ENCODE data around the gene THRB. TPM values are rescaled to one million over a fixed set of nuclear protein-coding genes. Genes with fewer than 3 reads are reported as not detected.

Gene THRB
- total and polyA plus RNA-seq, 10 donors: 1.00 to 26.6 (median 16.2) TPM

DNA sequence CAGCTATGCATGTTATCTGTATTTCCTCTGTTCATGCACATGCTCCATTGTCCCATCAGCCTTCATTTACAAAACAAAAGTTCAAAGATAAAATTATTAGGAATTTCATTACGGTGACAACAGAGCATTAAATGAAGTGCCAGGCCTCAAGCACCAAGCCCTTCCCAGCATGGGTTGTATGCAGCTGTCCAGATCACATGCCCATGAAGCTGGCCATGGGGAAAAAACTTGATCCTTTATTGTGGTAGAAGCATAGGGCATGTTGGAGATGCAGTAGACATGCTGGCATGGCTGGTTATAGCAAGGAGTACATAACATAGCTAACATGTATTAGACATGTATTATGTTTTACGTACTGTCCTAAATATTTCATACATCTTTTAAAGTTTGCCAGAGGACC is 4.1 kb upstream of the THRB start:
- WGBS, 5 donors: 91 to 100% (median 97%) methylated on average over 2 of the region's 2 CpGs
- no peak overlapping the region for H3K27ac ChIP-seq
- intact Hi-C loops (cut with DNase I; ENCODE audit: low total_unique reads): no loop called here
- H3K9me3 ChIP-seq: no peaks in the 10 kb centered on the region
- no peaks in the 10 kb centered on the region for H3K36me3 ChIP-seq
- TF ChIP-seq POLR2AphosphoS5 (IDR thresholded peaks at IDR 0.05) (no peak), POLR2A (IDR thresholded peaks at IDR 0.05) (no peak)
- TF ChIP-seq, protein P1, sequence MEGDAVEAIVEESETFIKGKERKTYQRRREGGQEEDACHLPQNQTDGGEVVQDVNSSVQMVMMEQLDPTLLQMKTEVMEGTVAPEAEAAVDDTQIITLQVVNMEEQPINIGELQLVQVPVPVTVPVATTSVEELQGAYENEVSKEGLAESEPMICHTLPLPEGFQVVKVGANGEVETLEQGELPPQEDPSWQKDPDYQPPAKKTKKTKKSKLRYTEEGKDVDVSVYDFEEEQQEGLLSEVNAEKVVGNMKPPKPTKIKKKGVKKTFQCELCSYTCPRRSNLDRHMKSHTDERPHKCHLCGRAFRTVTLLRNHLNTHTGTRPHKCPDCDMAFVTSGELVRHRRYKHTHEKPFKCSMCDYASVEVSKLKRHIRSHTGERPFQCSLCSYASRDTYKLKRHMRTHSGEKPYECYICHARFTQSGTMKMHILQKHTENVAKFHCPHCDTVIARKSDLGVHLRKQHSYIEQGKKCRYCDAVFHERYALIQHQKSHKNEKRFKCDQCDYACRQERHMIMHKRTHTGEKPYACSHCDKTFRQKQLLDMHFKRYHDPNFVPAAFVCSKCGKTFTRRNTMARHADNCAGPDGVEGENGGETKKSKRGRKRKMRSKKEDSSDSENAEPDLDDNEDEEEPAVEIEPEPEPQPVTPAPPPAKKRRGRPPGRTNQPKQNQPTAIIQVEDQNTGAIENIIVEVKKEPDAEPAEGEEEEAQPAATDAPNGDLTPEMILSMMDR (IDR thresholded peaks at IDR 0.05 in 8 of 11, conservative IDR thresholded peaks at IDR 0.05 in 3 of 11): no peak
- H3K27me3 ChIP-seq (replicated peaks in 1 of 7): peaks cover 0 to 31% (median 12%) of the 10 kb centered on the region in 7 donors
- DNase-seq: no peak
- no peak overlapping the region for H3K4me3 ChIP-seq
- peaks cover 2 to 47% (median 25%) of the 10 kb centered on the region in 6 donors for H3K4me1 ChIP-seq

DNA sequence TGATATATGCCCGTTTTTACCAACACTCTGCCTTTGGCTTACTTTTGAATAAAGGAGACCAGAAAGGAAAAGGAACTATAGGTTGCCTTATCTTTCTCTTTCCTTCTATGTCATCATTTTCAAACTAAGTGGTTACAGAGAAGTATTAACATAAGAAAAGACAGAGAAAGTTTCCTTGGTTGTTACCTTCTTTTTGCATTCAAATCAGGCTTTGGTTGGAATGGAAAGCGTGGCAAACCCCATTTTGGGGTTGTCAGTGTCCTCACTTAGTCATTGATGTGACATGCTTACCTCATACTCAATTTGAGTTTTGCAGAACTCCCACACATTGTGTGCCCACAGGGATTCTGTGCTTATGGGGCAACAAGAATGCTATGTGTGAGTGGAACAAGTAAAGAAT is 3.7 kb upstream of the THRB start:
- TF ChIP-seq POLR2A (IDR thresholded peaks at IDR 0.05): no peak
- TF ChIP-seq POLR2AphosphoS5 (IDR thresholded peaks at IDR 0.05): no peak
- TF ChIP-seq, protein P1 (IDR thresholded peaks at IDR 0.05 in 8 of 11, conservative IDR thresholded peaks at IDR 0.05 in 3 of 11): no peak
- no peaks in the 10 kb centered on the region for H3K9me3 ChIP-seq
- peaks cover 2 to 47% (median 21%) of the 10 kb centered on the region in 6 donors for H3K4me1 ChIP-seq
- H3K36me3 ChIP-seq: no peaks in the 10 kb centered on the region
- WGBS, 5 donors: 56 to 70% (median 65%) methylated on average over 2 of the region's 2 CpGs
- intact Hi-C loops (cut with DNase I; ENCODE audit: low total_unique reads): no loop called here
- H3K27me3 ChIP-seq (replicated peaks in 1 of 7): peaks cover 0 to 35% (median 12%) of the 10 kb centered on the region in 7 donors
- no peak overlapping the region for H3K27ac ChIP-seq
- no peak overlapping the region for H3K4me3 ChIP-seq
- DNase-seq: no peak

DNA sequence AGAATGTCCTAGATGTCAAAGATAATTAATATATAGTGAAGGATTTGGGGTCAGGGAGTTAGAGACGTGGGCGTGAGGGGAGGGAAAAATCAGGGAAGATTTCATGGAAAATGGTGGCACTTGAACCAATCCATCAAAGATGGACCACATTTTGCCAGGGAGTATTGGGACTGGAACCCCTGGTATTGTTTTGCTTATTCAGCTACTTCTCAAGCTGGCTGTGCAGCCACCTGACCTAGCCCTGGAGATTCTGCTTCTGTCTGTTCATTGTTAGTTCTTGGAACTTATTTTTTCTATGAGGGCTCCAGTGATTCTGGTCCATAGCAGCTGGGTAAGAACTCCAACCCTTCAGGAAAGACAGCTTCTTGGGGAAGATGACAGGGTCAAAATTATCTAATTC is 3.3 kb upstream of the THRB start:
- intact Hi-C loops (cut with DNase I; ENCODE audit: low total_unique reads): no loop called here
- H3K4me1 ChIP-seq: peaks cover under 1 to 47% (median 18%) of the 10 kb centered on the region in 6 donors
- H3K9me3 ChIP-seq: no peaks in the 10 kb centered on the region
- DNase-seq: no peak
- TF ChIP-seq POLR2A (IDR thresholded peaks at IDR 0.05) (no peak), POLR2AphosphoS5 (IDR thresholded peaks at IDR 0.05) (no peak)
- TF ChIP-seq, protein P1 (IDR thresholded peaks at IDR 0.05 in 8 of 11, conservative IDR thresholded peaks at IDR 0.05 in 3 of 11): no peak
- H3K4me3 ChIP-seq: no peak overlapping the region
- no peaks in the 10 kb centered on the region for H3K36me3 ChIP-seq
- no peak overlapping the region for H3K27ac ChIP-seq
- peaks cover 0 to 39% (median 12%) of the 10 kb centered on the region in 7 donors for H3K27me3 ChIP-seq (replicated peaks in 1 of 7)
- 88 to 99% (median 92%) methylated on average over 2 of the region's 2 CpGs for WGBS, 5 donors

DNA sequence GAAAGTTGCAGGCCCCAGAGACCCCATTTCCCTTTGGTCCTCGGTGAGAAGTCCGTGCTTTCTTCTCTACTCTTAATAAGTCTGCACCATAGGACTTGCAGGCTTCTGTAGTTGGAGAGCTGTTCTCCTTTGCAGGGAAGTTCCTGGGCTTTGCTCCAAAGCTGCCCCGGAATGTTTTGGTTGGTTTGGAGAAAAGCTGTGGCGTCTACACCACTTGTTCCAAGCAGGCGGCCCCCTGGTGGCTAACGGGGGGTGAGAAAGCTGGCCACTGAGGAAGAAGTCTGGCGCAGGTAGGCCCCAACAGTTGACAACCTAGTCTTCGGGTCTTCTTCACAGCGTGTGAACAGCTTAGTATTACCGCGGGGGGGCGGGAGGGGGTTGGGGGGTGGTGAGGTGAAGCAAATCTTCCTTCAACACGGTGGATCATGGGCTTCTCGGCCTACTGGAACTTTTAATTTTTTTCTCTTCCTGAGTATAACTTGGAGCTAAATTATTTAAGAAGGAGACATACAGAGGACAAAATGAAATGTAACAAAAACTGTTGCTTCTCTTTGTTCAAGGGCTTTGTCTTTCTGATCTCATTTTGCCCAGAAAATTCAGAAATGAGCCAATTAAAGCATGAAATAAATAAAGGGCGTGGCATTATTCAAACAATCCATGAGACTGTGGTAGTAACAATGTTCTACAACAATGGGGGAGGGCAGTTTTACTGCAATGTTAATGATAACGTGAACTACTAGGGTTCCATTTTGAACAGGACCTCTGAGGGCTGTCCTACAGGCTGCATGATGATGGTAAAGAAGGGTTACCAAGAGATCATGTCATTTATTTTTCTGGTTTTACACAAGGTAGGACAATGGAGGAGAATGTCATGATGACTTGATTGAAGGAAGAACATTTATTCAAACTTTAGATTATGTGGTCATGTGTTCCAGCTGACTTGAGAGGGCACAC is 2.2 kb upstream of the THRB start:
- Histone ChIP-seq H3K4me3 (no peak overlapping the region), H3K4me1 (peaks cover 0 to 45% (median 14%) of the 10 kb centered on the region in 6 donors), H3K27ac (peak overlapping the region in 1 of 8 donors; percentile 94), H3K36me3 (no peaks in the 10 kb centered on the region), H3K27me3 (replicated peaks in 1 of 7) (peaks cover 0 to 48% (median 12%) of the 10 kb centered on the region in 7 donors), H3K9me3 (no peaks in the 10 kb centered on the region)
- TF ChIP-seq, protein P1 (IDR thresholded peaks at IDR 0.05 in 8 of 11, conservative IDR thresholded peaks at IDR 0.05 in 3 of 11): peak in 6 of 11 experiments; percentile 25 to 49 (median 46)
- TF ChIP-seq POLR2A (IDR thresholded peaks at IDR 0.05) (no peak), POLR2AphosphoS5 (IDR thresholded peaks at IDR 0.05) (no peak)
- 59 to 64% (median 62%) methylated on average over 16 of the region's 16 CpGs for WGBS, 5 donors
- intact Hi-C loops (cut with DNase I; ENCODE audit: low total_unique reads): no loop called here
- DNase-seq: peak; percentile 78
